Brain pericyte (primary cell): ENCODE results near the gene GABBR2.

Source experiments
- DNase-seq: peaks from one replicate; pipeline ENCODE4 v3.0.0-alpha.2; 2012; ENCODE audit warnings: low read depth, low spot score

The GABBR2 gene

GRCh38 chr9:98442114-98442513, 266.6 kb downstream of the GABBR2 start:
- DNase-seq = no peak

GRCh38 chr9:98438666-98439065, 270.1 kb downstream of the GABBR2 start:
- no peak for DNase-seq

GRCh38 chr9:98437458-98438034, 271.2 kb downstream of the GABBR2 start:
- DNase-seq = no peak

GRCh38 chr9:98432960-98433359, 275.8 kb downstream of the GABBR2 start:
- DNase-seq = no peak

- no peak for DNase-seq
Measured at GRCh38 chr9:98432134-98432533, 276.6 kb downstream of the GABBR2 start.

- DNase-seq = no peak
Measured at GRCh38 chr9:98430535-98431292, 278.0 kb downstream of the GABBR2 start.

GRCh38 chr9:98429613-98430012, 279.1 kb downstream of the GABBR2 start:
- DNase-seq = no peak

GRCh38 chr9:98428454-98428853, 280.3 kb downstream of the GABBR2 start:
- no peak for DNase-seq

GRCh38 chr9:98427491-98427890, 281.2 kb downstream of the GABBR2 start:
- DNase-seq = no peak

- DNase-seq = no peak
Measured at GRCh38 chr9:98425079-98425478, 283.7 kb downstream of the GABBR2 start.

GRCh38 chr9:98419260-98419603, 289.5 kb downstream of the GABBR2 start:
- no peak for DNase-seq

GRCh38 chr9:98418578-98419259, 290.0 kb downstream of the GABBR2 start:
- DNase-seq = no peak

- DNase-seq = no peak
Measured at GRCh38 chr9:98416294-98417248, 292.2 kb downstream of the GABBR2 start.

GRCh38 chr9:98415782-98416181, 293.0 kb downstream of the GABBR2 start:
- DNase-seq = no peak

GRCh38 chr9:98413084-98413483, 295.7 kb downstream of the GABBR2 start:
- DNase-seq = no peak

- DNase-seq = no peak
Measured at GRCh38 chr9:98412101-98412842, 296.5 kb downstream of the GABBR2 start.

GRCh38 chr9:98410185-98410697, 298.5 kb downstream of the GABBR2 start:
- no peak for DNase-seq

GRCh38 chr9:98409719-98410118, 299.0 kb downstream of the GABBR2 start:
- no peak for DNase-seq

- DNase-seq = no peak
Measured at GRCh38 chr9:98406469-98406868, 302.3 kb downstream of the GABBR2 start.

- DNase-seq = no peak
Measured at GRCh38 chr9:98404237-98404636, 304.5 kb downstream of the GABBR2 start.

- no peak for DNase-seq
Measured at GRCh38 chr9:98403715-98404114, 305.0 kb downstream of the GABBR2 start.
